Osteoblast (primary cell): Measurements from ENCODE around the gene MFAP2. TPM values are rescaled to one million over a fixed set of nuclear protein-coding genes. Genes with fewer than 3 reads are reported as not detected.
A peak's percentile ranks its signal among the peaks of the same experiment; 100 is the strongest.

Source experiments
- DNase-seq: peaks from one replicate; pipeline ENCODE4 v3.0.0; 2011; ENCODE audit warnings: low spot score, mixed read lengths; ENCODE audit not compliant: insufficient read length; ENCODE audit errors: missing footprints
- H2AFZ ChIP-seq: 2 replicates; pipeline ENCODE4 v1.6.0; 2011; ENCODE audit warnings: mild to moderate bottlenecking, low read length
- H3K27ac ChIP-seq: 2 replicates; pipeline ENCODE4 v1.5.1; 2011; ENCODE audit warnings: mild to moderate bottlenecking, low read depth, low read length, moderate library complexity
- H3K27me3 ChIP-seq: 2 replicates; pipeline ENCODE4 v1.6.0; 2012; ENCODE audit warnings: mild to moderate bottlenecking, control low read depth, inconsistent platforms, low read length, moderate library complexity; ENCODE audit not compliant: insufficient read depth
- H3K36me3 ChIP-seq: 2 replicates; pipeline ENCODE4 v1.5.1; 2011; ENCODE audit warnings: mild to moderate bottlenecking, low read length, control low read depth, moderate library complexity; ENCODE audit not compliant: insufficient read depth
- H3K4me1 ChIP-seq: 2 replicates; pipeline ENCODE4 v1.5.1; 2011; ENCODE audit warnings: mild to moderate bottlenecking, low read length, control low read depth, moderate library complexity; ENCODE audit not compliant: insufficient read depth
- H3K4me2 ChIP-seq: 2 replicates; pipeline ENCODE4 v1.6.0; 2011; ENCODE audit warnings: mild to moderate bottlenecking, low read length; ENCODE audit not compliant: insufficient read depth
- H3K4me3 ChIP-seq: fragments of 200-600 bp; sonication (generic); 3 replicates; pipeline ENCODE4 v1.5.1; 2012; ENCODE audit warnings: mild to moderate bottlenecking, low read length, inconsistent platforms; ENCODE audit not compliant: insufficient read depth
- H3K79me2 ChIP-seq: 2 replicates; pipeline ENCODE4 v1.6.0; 2012; ENCODE audit warnings: mild to moderate bottlenecking, low read length, control low read depth, inconsistent platforms; ENCODE audit not compliant: insufficient read depth
- H3K9me3 ChIP-seq: 2 replicates; pipeline ENCODE4 v1.5.1; 2011; ENCODE audit warnings: low read depth, low read length, control low read depth
- H4K20me1 ChIP-seq: 2 replicates; pipeline ENCODE4 v1.6.0; 2012; ENCODE audit warnings: mild to moderate bottlenecking, low read length, control low read depth; ENCODE audit not compliant: insufficient read depth
- total RNA-seq: library from RNA; depleted of rRNA; stranded (reverse); fragments of >200 nt; gene quantifications from 2 replicates; pipeline ENCODE4 v1.2.3, GENCODE V29; 2012
- TF ChIP-seq, protein P1 (sequence below): IDR thresholded peaks from 2 replicates; pipeline ENCODE4 v1.5.1; 2011; ENCODE audit warnings: mild to moderate bottlenecking, low read depth, low read length, moderate library complexity; ENCODE audit errors: extremely low read depth

The MFAP2 gene
- total RNA-seq, 1 donor, result 61.2 TPM

DNA sequence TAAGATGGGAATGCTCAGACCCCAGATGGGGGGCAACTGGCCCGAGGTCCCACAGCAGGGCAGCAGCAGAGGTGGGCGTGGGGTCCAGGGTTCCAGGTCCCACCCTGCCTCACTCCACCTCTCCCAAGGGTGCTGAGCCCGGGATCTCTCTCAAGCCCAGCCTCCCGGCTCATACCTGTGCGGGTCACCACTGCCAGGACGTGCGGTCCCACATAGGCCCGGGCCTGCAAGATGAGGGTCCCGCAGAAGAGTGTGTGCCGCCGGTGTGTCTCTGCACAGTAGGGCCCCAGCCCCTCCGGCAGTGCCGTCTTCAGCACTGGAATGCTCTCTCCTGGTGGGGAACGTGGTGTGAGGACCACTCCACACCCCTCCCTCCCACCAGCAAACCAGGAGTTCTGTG lies 16.4 kb upstream of the MFAP2 start:
- Histone ChIP-seq H3K4me2 (no peak overlapping the region), H3K4me1 (no peaks in the 10 kb centered on the region), H3K27ac (no peak overlapping the region), H3K4me3 (no peak overlapping the region), H4K20me1 (peaks cover 2% of the 10 kb centered on the region), H3K27me3 (no peaks in the 10 kb centered on the region), H2AFZ (no peak overlapping the region), H3K36me3 (peaks cover 28% of the 10 kb centered on the region), H3K79me2 (no peaks in the 10 kb centered on the region), H3K9me3 (no peaks in the 10 kb centered on the region)
- DNase-seq, result peak; percentile 54
- TF ChIP-seq, protein P1, sequence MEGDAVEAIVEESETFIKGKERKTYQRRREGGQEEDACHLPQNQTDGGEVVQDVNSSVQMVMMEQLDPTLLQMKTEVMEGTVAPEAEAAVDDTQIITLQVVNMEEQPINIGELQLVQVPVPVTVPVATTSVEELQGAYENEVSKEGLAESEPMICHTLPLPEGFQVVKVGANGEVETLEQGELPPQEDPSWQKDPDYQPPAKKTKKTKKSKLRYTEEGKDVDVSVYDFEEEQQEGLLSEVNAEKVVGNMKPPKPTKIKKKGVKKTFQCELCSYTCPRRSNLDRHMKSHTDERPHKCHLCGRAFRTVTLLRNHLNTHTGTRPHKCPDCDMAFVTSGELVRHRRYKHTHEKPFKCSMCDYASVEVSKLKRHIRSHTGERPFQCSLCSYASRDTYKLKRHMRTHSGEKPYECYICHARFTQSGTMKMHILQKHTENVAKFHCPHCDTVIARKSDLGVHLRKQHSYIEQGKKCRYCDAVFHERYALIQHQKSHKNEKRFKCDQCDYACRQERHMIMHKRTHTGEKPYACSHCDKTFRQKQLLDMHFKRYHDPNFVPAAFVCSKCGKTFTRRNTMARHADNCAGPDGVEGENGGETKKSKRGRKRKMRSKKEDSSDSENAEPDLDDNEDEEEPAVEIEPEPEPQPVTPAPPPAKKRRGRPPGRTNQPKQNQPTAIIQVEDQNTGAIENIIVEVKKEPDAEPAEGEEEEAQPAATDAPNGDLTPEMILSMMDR, result no peak

DNA sequence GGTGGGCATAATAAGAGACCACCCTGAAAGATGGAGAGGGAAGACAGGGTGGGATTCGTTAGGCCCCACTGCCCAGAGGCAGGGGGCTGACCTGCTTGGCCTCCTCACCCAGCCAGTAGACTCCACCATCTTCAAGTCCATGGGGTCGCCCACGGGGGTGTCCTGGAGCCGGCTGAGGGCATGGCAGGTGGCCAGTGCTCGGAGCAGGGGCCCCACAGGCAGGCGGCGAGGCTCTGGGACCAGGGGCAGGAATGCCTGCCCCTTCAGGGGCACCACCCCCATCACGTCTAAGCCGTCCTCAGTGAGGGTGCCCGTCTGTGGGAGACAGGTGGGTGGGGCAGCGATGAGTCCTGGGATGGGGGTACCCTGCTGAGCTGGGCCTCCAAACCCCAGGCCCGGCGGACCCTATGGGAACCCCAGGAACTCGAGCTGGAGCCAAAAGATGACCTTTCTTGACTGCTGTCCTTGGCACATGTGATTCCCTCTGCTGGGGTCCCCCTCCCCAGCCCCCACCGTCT lies 13.2 kb upstream of the MFAP2 start:
- Histone ChIP-seq H3K4me1 (no peaks in the 10 kb centered on the region), H3K4me3 (no peak overlapping the region), H3K4me2 (no peak overlapping the region), H3K27me3 (no peaks in the 10 kb centered on the region), H3K36me3 (peaks cover 14% of the 10 kb centered on the region), H4K20me1 (no peaks in the 10 kb centered on the region), H3K79me2 (no peaks in the 10 kb centered on the region), H2AFZ (no peak overlapping the region), H3K9me3 (no peaks in the 10 kb centered on the region), H3K27ac (no peak overlapping the region)
- TF ChIP-seq, protein P1, result no peak
- DNase-seq, result no peak

DNA sequence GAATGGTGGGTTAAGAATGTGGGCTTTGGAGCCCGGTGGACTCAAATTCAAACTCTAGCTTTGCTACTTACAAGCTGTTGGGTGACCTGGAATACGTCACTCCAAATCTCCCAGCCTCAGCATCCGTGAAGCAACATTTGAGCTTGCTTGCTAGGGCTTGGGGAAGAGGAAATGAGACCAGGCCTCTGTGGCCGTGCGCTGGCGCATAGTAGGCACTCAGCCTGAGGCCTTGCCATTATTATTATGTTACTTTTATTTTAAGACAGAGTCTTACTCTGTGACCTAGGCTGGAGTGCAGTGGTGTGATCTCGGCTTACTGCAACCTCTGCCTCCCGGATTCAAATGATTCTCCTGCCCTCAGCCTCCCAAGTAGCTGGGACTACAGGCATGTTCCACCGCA lies 12.3 kb upstream of the MFAP2 start:
- H2AFZ ChIP-seq, result no peak overlapping the region
- no peak overlapping the region for H3K4me2 ChIP-seq
- no peaks in the 10 kb centered on the region for H3K4me1 ChIP-seq
- no peaks in the 10 kb centered on the region for H3K9me3 ChIP-seq
- no peaks in the 10 kb centered on the region for H3K27me3 ChIP-seq
- H3K79me2 ChIP-seq, result no peaks in the 10 kb centered on the region
- H4K20me1 ChIP-seq, result no peaks in the 10 kb centered on the region
- H3K27ac ChIP-seq, result no peak overlapping the region
- TF ChIP-seq, protein P1, result no peak
- H3K36me3 ChIP-seq, result peaks cover 14% of the 10 kb centered on the region
- no peak for DNase-seq
- no peak overlapping the region for H3K4me3 ChIP-seq

DNA sequence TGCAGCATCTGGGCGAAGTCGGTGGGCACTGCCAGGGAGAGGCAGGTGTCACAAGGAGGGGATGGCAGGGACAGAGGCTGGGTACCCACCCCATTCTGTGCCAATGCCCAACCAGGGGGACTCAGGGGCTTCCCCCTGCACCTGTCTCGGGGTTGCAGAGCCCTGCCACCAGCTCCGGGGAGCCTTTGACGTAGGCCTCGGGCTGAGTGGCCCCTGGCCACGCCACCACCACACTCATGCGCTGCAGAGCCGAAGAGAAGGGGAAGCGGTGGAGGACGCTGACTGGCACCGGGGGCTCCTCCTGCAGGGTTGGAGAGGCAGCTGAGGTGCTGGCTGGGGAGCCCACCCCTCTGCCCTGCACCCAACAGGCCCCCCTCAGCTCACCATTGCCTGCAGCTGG lies 11.7 kb upstream of the MFAP2 start:
- no peaks in the 10 kb centered on the region for H3K4me1 ChIP-seq
- no peaks in the 10 kb centered on the region for H3K27me3 ChIP-seq

More for the DNA sequence above, 11.7 kb upstream of the MFAP2 start:
- Histone ChIP-seq H3K27ac (no peak overlapping the region), H3K9me3 (no peaks in the 10 kb centered on the region), H3K4me3 (no peak overlapping the region), H3K36me3 (peaks cover 16% of the 10 kb centered on the region), H3K4me2 (no peak overlapping the region), H3K79me2 (no peaks in the 10 kb centered on the region), H4K20me1 (no peaks in the 10 kb centered on the region), H2AFZ (no peak overlapping the region)
- TF ChIP-seq, protein P1, result no peak
- no peak for DNase-seq
